Subcutaneous adipose tissue (tissue), 4 donors: ENCODE data around the gene EYS. TPM values are rescaled to one million over a fixed set of nuclear protein-coding genes. Genes with fewer than 3 reads are reported as not detected.

Experiments
- total RNA-seq, 4 donors: library from RNA; depleted of rRNA; stranded (reverse); fragments of >200 nt; gene quantifications; one replicate each; pipeline ENCODE4 v1.1.0, GENCODE V29; 2016
- TF ChIP-seq, protein P1 (sequence below): fragments of 450-650 bp; IDR thresholded peaks from one replicate; pipeline ENCODE4 v1.5.1; 2016; ENCODE audit warnings: low read depth, mild to moderate bottlenecking, control low read depth, antibody characterized with exemption, moderate library complexity

The EYS gene
- total RNA-seq, 4 donors from 2014 or later = 0.17 to 3.8 (median 0.82) TPM

DNA sequence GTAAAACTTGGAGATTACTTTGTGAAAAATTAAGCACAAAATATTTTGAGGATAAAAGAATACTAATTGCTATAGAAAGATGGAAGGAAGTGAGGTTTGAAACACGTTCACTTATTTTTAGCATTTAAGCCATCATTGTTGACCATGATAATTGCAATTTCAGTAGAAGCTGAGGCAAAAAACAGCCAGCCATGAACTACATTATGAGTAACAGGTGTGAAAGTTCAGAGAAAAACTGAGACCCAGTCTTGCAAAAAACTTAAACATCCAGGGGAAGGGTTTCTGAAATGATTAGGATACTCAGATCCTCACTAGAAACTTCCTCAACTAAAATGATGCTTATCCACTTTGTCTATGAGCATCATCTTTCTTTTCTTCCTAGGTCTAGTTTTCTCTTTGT lies 1452.0 kb downstream of the EYS start:
- TF ChIP-seq, protein P1, sequence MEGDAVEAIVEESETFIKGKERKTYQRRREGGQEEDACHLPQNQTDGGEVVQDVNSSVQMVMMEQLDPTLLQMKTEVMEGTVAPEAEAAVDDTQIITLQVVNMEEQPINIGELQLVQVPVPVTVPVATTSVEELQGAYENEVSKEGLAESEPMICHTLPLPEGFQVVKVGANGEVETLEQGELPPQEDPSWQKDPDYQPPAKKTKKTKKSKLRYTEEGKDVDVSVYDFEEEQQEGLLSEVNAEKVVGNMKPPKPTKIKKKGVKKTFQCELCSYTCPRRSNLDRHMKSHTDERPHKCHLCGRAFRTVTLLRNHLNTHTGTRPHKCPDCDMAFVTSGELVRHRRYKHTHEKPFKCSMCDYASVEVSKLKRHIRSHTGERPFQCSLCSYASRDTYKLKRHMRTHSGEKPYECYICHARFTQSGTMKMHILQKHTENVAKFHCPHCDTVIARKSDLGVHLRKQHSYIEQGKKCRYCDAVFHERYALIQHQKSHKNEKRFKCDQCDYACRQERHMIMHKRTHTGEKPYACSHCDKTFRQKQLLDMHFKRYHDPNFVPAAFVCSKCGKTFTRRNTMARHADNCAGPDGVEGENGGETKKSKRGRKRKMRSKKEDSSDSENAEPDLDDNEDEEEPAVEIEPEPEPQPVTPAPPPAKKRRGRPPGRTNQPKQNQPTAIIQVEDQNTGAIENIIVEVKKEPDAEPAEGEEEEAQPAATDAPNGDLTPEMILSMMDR = no peak

DNA sequence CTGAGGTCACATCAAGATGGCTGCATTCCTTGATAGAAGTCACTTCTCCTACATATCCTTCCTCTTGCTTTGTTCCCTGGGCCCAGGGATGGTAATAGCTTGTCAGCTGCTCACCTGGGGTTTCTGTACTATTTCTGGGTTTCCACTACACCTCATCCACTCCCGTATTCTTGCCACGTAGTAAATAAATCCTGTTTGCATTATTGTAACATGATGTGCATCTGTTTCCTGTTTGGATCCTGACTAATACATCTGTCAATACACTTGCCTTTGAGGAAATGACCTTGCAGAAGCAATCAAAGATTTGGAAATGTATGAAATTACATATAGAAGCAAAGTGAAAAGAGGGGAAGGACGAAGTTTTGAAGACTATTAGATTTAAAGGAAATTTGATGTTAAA lies 1452.5 kb downstream of the EYS start:
- TF ChIP-seq, protein P1 = no peak

DNA sequence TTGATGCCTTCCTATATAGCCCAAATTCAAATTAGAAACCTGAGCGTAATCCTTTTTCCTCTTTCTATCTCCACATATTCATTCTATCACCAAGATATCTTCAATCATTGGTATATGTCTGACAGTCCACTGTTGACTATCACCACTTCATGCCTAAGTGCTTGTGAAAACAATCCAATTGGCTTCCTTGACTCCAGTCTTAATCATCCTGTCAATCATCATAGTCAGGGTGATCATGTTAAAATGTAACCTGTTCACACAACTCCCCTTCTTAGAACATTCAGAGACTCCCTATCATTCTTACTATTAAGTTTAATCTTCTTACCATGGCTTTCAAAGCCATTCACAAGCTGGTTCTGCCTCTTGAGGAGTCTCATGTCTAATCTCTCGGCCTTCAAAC lies 1454.8 kb downstream of the EYS start:
- TF ChIP-seq, protein P1 = no peak

DNA sequence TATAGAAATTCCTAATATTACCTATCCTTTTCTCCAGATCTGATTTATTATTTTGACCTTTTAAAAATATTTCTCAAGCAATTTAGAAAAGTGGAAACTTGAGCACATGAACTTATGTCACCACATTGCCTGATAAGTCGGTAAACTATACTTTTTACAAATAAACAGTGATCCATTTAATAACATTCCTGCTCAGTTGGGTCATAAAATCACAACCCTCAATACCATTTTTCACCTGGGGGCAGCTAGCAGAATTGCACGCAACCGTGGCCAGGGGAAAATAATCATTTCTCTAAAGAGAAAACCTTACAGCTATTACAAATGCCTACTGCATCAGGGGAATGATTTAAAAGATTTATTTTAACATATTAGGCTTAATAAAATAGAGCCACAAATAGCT lies 1456.9 kb downstream of the EYS start:
- TF ChIP-seq, protein P1 = no peak

DNA sequence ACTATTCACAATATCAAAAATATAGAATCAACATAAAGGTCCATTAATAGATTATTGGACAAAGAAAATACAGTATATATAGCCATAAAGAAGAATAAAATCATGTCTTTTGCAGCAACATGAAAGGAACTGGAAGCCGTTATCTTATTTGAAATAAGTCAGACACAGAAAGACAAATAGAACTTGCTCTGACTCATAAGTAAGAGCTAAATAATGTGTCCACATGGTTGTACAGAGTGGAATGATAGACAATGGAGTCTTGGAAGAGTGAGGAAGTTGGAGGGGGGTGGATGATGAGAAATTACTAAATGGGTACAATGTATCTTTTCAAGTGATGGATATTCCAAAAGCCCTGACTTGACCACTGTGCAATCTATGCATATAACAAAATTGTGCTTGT lies 1457.9 kb downstream of the EYS start:
- TF ChIP-seq, protein P1 = no peak

DNA sequence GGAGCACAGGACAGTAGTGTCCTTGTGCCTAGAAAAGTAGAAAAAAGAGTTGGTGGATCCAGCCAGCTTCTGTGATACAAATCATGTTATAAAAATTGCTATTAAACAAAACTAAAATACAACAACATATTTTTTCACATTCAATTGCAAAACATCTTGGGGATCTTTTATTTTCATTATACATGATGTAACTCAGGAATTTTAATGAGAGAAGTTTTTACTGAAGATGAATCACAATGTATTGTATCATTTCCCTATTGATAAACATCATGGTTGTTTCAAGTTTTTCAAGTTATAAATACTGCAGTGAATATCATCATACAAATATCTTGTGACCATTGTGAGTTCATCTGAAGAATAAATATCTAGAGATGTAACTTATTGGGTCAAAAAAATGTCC lies 1463.4 kb downstream of the EYS start:
- TF ChIP-seq, protein P1 = no peak

DNA sequence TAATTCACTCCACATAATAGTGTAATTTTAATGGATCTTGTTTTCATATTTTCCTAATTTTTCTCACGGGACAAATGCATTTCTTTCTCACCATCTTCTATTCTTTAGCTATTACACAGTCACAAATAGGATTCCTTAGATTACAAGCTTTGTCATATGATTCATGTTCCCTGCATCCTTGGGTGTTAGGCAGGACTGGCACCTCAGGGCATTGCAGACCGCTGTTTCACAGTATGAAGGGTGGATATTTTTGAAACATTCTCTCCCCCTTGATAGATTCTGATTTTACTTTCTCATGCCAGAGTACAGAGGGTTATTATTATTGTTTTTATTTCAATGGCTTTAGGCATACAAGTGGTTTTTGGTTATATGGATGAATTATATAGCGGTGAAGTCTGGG lies 1469.0 kb downstream of the EYS start:
- TF ChIP-seq, protein P1 = no peak
